Progenitor cell of endocrine pancreas (in vitro differentiated cells): ENCODE measurements around the gene GJA9. TPM values are rescaled to one million over a fixed set of nuclear protein-coding genes. Genes with fewer than 3 reads are reported as not detected.

Source experiments
- DNase-seq: peaks from one replicate; pipeline ENCODE4 v3.0.0; 2021; ENCODE audit warnings: low spot score; ENCODE audit not compliant: unreplicated experiment
- H3K27ac Mint-ChIP-seq: 2 replicates; pipeline ENCODE4 v1.8.0; 2021; ENCODE audit warnings: mild to moderate bottlenecking, moderate library complexity, mixed read lengths
- H3K27me3 Mint-ChIP-seq: 2 replicates; pipeline ENCODE4 v1.8.0; 2021; ENCODE audit warnings: mixed read lengths
- H3K36me3 Mint-ChIP-seq: 2 replicates; pipeline ENCODE4 v1.8.0; 2022; ENCODE audit warnings: mixed read lengths; ENCODE audit not compliant: insufficient read depth
- H3K4me1 Mint-ChIP-seq: 2 replicates; pipeline ENCODE4 v1.8.0; 2021; ENCODE audit warnings: low read depth, mixed read lengths
- H3K4me3 Mint-ChIP-seq: 2 replicates; pipeline ENCODE4 v1.8.0; 2021; ENCODE audit warnings: low read depth, mild to moderate bottlenecking, moderate library complexity, mixed read lengths
- H3K9me3 Mint-ChIP-seq: 2 replicates; pipeline ENCODE4 v1.8.0; 2021; ENCODE audit warnings: low read depth, mixed read lengths
- CTCF ChIP-seq: fragments of 200-600 bp; sonication (generic); IDR thresholded peaks from one replicate; pipeline ENCODE4 v1.5.0; 2021; ENCODE audit warnings: antibody characterized with exemption, mild to moderate bottlenecking; ENCODE audit not compliant: unreplicated experiment
- total RNA-seq: library from RNA; stranded (reverse); gene quantifications from 2 replicates; pipeline ENCODE4 v1.2.1, GENCODE V29; 2021

The GJA9 gene
- total RNA-seq, 1 donor from 2014 or later = not detected

GRCh38 chr1:38829368-38829767, 52.0 kb downstream of the GJA9 start:
- Mint-ChIP-seq H3K27me3 (peaks cover 45% of the 10 kb centered on the region), H3K36me3 (no peaks in the 10 kb centered on the region), H3K9me3 (no peaks in the 10 kb centered on the region), H3K27ac (no peak overlapping the region), H3K4me3 (no peak overlapping the region), H3K4me1 (no peaks in the 10 kb centered on the region)
- DNase-seq = no peak
- no peak for TF ChIP-seq CTCF

GRCh38 chr1:38827318-38827717, 54.1 kb downstream of the GJA9 start:
- Mint-ChIP-seq H3K36me3 (no peaks in the 10 kb centered on the region), H3K4me1 (no peaks in the 10 kb centered on the region), H3K9me3 (no peaks in the 10 kb centered on the region), H3K4me3 (no peak overlapping the region), H3K27me3 (peaks cover 46% of the 10 kb centered on the region), H3K27ac (no peak overlapping the region)
- DNase-seq = no peak
- TF ChIP-seq CTCF = no peak

- no peaks in the 10 kb centered on the region for H3K9me3 Mint-ChIP-seq
- TF ChIP-seq CTCF = no peak
- no peak overlapping the region for H3K27ac Mint-ChIP-seq
- H3K4me3 Mint-ChIP-seq = no peak overlapping the region
- H3K36me3 Mint-ChIP-seq = no peaks in the 10 kb centered on the region
- no peaks in the 10 kb centered on the region for H3K4me1 Mint-ChIP-seq
- no peak for DNase-seq
- H3K27me3 Mint-ChIP-seq = peaks cover 49% of the 10 kb centered on the region
Observed at GRCh38 chr1:38826886-38827285, 54.5 kb downstream of the GJA9 start.

- no peak for DNase-seq
- Mint-ChIP-seq H3K9me3 (no peaks in the 10 kb centered on the region), H3K4me3 (no peak overlapping the region), H3K4me1 (no peaks in the 10 kb centered on the region), H3K27ac (no peak overlapping the region), H3K36me3 (no peaks in the 10 kb centered on the region), H3K27me3 (peaks cover 49% of the 10 kb centered on the region)
- TF ChIP-seq CTCF = no peak
Observed at GRCh38 chr1:38826262-38826661, 55.1 kb downstream of the GJA9 start.

Other genes with a start within 250 kb of the GJA9 start
- gene RRAGC, start 21.8 kb downstream of the GJA9 start, total RNA-seq = 19.7 and 20.8 TPM in 2 replicates
- 25.6 and 28.3 TPM in 2 replicates for gene MYCBP, start 8.2 kb downstream of the GJA9 start, total RNA-seq
- gene RHBDL2, start 60.2 kb upstream of the GJA9 start, total RNA-seq = not detected in 2 replicates
- gene AKIRIN1, start 109.7 kb upstream of the GJA9 start, total RNA-seq = 96.1 and 96.2 TPM in 2 replicates
- gene NDUFS5, start 144.8 kb upstream of the GJA9 start, total RNA-seq = 208 and 221 TPM in 2 replicates